ENCODE measurements around the gene NUMA1.
A peak's percentile ranks its signal among the peaks of the same experiment; 100 is the strongest.

The NUMA1 gene

GRCh38 chr11:72120930-72121329, 40.6 kb upstream of the NUMA1 start:
- H3K4me3 ChIP-seq (ENCODE audit: low read length): no peak overlapping the region
- TF ChIP-seq CTCF (conservative IDR thresholded peaks at IDR 0.05; ENCODE audit: low read length): no peak

DNA sequence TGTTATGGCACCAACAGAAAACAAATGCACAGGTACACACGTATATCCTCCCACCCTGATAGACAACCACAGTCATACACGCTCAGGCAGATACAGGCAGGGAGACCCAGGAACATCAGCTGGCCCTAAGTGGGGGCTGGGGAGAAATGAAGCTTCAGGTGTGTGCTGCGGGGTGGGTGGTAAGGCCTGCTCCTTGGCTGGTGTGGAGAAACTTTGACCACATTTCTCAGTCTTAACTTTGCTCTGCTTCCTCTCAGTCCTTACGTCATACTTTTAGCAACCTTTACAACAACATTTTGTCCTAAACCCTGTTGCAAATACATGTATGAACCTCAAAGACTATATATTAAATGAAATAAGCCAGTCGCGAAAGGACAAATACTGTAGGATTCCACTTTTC, 38.9 kb upstream of the NUMA1 start:
- no peak for TF ChIP-seq CTCF (conservative IDR thresholded peaks at IDR 0.05; ENCODE audit: low read length)
- no peak for DNase-seq (ENCODE audit: low read depth)
- no peak overlapping the region for H3K4me3 ChIP-seq (ENCODE audit: low read length)

More at GRCh38 chr11:72120930-72121329, 40.6 kb upstream of the NUMA1 start:
- no peak for DNase-seq (ENCODE audit: low read depth)

GRCh38 chr11:72116019-72116755, 35.8 kb upstream of the NUMA1 start:
- TF ChIP-seq CTCF (conservative IDR thresholded peaks at IDR 0.05; ENCODE audit: low read length): no peak
- no peak for DNase-seq (ENCODE audit: low read depth)
- H3K4me3 ChIP-seq (ENCODE audit: low read length): no peak overlapping the region

- DNase-seq (ENCODE audit: low read depth): peak; percentile 11
- no peak for TF ChIP-seq CTCF (conservative IDR thresholded peaks at IDR 0.05; ENCODE audit: low read length)
- no peak overlapping the region for H3K4me3 ChIP-seq (ENCODE audit: low read length)
These were observed 34.2 kb upstream of the NUMA1 start for GRCh38 chr11:72114570-72114969.

DNA sequence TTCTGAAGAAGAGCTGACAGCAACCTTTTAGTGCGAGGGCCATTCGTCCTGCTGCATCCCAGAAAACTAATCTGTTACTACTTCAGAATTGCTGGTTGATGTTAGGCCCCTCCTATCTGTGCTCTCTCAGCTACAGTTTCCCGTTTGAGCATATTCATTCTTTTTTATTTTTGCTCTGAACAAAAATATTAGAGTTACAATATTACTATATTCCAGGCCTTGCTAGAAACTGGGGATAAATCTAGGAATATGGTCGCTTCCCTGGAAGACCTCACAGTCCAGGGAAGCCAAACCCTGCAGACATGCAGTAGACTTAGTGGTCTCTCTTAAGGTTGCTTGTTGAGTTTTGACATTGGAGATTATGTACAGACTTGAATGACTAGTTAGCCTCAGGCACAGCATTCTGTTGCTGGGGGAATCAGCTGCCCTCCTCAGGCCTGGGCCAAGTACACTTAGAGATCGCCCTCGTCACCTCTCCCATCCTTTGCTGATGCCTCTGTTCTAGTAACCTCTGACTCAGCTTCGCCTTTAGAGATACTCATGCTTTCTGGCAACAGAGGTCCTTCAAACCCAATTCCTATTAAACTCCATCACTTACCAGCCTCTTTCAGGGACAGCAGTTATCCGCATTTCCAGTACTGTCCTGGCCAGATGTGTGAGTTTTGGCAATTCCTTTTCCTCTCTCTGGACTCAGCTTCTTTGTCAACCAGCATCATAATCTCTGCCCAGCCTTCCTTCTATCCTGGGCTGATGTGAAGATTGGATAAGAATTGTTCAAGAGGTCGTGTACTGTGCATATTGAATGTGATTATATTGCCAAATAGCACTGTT, 32.9 kb upstream of the NUMA1 start:
- H3K4me3 ChIP-seq (ENCODE audit: low read length): peak overlapping the region; percentile 87
- TF ChIP-seq CTCF (conservative IDR thresholded peaks at IDR 0.05; ENCODE audit: low read length): no peak
- peak; percentile 60 for DNase-seq (ENCODE audit: low read depth)

DNA sequence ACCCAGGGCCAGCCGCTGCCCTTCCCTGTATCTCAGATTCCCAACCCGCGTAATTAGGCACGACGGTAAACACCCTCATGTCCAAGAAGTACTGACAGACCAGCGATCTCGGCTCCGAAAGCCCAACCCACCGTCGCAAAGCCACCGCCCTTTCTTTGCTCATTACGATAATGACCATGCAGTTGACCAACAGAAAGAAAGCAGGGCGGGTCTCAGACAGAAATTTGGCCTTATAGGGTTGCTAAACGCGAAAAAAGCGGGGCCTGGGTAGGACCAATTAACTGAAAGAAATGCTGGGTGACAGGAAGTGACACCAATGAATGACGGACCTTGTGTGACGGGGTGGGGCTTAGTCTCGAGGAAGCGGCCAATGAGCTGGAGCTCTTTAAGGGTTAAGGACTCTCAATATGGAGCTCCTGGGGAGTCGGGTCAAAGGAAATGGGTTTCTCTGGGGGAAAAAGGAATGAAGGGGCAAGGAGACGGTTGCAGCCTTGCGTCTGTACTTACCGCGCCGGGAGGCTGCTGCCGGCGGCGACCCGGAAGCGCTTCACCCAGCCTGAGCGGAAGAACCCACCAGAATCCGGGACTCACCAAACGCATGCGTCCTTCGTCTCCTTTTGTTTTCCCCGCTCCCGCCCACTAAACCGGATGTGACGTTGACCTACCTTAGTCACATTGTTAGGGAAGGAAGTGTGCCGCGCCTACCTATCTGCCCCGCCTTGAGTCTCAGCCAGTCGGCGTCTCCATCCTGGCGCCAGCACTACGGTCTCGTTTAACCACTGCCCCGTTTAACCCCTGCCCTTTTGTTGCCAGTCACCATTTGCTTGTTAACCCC, 32.0 kb upstream of the NUMA1 start, which contains the start of gene ANAPC15:
ANAPC15 (minus strand) TSS at position 553 of the 835 bp plus-strand sequence. CDS start 1,419 bp downstream, outside the sequence.
- no peak for TF ChIP-seq CTCF (conservative IDR thresholded peaks at IDR 0.05; ENCODE audit: low read length)
- peak within 1 kb of the TSS; percentile 87 for H3K4me3 ChIP-seq (ENCODE audit: low read length)
- DNase-seq (ENCODE audit: low read depth): peak; percentile 99

Measured in AG10803 (cell line).